ENCODE measurements around the gene C14orf39.

DNA sequence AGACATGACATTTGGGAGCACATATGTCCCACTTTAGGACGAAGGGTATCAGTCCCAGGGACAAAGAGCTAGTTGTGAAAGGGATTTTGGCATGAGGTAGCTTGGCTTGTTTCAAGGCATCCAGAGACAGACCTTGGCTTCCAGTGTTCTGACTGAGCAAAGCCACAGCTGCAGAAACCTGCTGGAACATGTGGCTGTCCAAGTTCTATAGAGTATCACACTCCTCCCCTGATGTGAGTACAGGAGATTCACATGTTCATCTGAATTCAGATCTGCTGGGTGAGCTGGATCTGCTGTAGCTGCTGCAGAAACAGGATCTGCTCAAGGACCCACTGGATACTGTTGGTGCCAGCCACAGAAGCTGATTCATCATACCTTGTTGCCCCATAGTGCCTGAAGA is 10.1 kb upstream of the C14orf39 start:
- TF ChIP-seq, protein P1, sequence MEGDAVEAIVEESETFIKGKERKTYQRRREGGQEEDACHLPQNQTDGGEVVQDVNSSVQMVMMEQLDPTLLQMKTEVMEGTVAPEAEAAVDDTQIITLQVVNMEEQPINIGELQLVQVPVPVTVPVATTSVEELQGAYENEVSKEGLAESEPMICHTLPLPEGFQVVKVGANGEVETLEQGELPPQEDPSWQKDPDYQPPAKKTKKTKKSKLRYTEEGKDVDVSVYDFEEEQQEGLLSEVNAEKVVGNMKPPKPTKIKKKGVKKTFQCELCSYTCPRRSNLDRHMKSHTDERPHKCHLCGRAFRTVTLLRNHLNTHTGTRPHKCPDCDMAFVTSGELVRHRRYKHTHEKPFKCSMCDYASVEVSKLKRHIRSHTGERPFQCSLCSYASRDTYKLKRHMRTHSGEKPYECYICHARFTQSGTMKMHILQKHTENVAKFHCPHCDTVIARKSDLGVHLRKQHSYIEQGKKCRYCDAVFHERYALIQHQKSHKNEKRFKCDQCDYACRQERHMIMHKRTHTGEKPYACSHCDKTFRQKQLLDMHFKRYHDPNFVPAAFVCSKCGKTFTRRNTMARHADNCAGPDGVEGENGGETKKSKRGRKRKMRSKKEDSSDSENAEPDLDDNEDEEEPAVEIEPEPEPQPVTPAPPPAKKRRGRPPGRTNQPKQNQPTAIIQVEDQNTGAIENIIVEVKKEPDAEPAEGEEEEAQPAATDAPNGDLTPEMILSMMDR (IDR thresholded peaks at IDR 0.05): no peak
- TF ChIP-seq POLR2A (IDR thresholded peaks at IDR 0.05): no peak
